NCI-H510A (cell line): ENCODE results near the gene TAS2R46.
"Not testable (repeated sequence)": the region's sequence is repeated elsewhere in the genome, so short reads cannot be mapped to it uniquely, and the experiment has no call there.

Experiments
- DNase-seq: peaks from one replicate; lab custom pipeline; 2025; lab: John Stamatoyannopoulos, UW

TAS2R46 gene, protein sequence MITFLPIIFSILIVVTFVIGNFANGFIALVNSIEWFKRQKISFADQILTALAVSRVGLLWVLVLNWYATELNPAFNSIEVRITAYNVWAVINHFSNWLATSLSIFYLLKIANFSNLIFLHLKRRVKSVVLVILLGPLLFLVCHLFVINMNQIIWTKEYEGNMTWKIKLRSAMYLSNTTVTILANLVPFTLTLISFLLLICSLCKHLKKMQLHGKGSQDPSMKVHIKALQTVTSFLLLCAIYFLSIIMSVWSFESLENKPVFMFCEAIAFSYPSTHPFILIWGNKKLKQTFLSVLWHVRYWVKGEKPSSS

GRCh38 chr12:11062194-11062593, at the start of gene TAS2R46:
Gene TAS2R46, minus strand, starts transcription at chr12:11062294. Its CDS starts 0 bp downstream, at chr12:11062294.
- not testable (repeated sequence) for DNase-seq

DNA sequence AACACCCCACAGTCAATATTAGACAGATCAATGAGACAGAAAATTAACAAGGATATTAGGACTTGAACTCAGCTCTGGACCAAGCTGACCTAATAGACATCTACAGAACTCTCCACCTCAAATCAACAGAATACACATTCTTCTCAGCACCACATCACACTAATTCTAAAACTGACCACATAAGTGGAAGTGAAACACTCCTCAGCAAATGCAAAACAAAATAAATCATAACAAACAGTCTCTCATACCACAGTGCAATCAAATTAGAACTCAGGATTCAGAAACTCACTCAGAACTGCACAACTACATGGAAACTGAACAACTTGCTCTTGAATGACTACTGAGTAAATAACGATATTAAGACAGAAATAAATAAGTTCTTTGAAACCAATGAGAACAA, 49.1 kb upstream of the TAS2R46 start:
- not testable (repeated sequence) for DNase-seq

DNA sequence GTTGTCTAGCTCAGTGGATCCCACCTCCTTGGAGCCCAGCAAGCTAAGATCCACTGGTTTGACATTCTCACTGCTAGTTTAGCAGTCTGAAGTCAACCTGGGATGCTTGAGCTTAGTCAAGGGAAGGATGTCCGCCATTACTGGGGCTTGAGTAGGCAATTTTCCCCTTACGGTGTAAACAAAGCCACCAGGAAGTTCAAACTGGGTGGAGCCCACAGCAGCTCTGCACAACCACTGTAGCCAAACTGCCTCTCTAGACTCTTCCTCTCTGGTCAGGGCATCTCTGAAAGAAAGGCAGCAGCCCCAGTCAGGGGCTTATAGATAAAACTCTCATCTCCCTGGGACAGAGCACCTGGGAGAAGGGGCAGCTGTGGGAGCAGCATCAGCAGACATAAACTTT, 46.8 kb upstream of the TAS2R46 start:
- DNase-seq, result no peak

DNA sequence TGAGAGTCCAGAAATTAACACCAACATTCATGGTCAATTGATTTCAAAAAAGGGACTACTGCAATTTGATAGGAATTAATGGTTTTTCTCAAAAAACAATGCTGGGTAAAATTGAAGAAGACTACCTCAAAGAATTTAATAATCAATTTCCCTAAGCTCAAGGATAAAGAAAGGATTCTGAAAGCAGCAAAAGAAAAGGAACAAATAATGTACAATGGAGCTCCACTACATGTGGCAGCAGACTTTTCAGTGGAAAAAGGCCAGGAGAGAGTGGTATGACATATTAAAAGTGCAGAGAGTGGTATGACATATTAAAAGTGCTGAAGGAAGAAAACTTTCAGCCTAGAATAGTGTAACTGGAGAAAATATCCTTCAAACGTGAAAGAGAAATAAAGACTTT, 45.6 kb upstream of the TAS2R46 start:
- DNase-seq, result no peak

GRCh38 chr12:11106288-11106687, 44.2 kb upstream of the TAS2R46 start:
- no peak for DNase-seq

DNA sequence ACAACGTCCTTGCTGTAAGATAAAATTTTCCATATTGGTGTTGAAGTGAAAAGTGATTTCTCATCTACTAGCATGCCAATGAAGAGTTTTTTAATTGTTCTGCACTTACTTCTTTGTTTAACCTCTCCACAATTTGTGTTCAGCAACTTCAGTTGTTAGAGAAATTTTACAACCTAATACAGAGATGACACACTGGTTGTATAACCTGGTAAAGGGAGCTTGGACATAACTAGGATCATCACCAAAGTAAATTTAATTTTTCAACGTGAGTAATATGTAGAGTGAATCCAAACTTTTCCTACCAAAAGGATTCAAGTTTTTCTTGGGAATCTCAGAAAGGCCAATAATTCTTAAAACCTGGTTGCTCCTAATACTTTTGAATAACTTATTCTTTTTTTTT, 43.5 kb upstream of the TAS2R46 start:
- DNase-seq, result no peak

- DNase-seq, result not testable (repeated sequence)
Observed at GRCh38 chr12:11094910-11095309, 32.8 kb upstream of the TAS2R46 start.

GRCh38 chr12:11092128-11092527, 30.0 kb upstream of the TAS2R46 start, which contains the start of gene TAS2R43:
Gene TAS2R43, minus strand, starts transcription at chr12:11092313. Its CDS starts 84 bp downstream, at chr12:11092229.
- no peak for DNase-seq

GRCh38 chr12:11089246-11089645, 27.2 kb upstream of the TAS2R46 start:
- no peak for DNase-seq

- no peak for DNase-seq
Observed at GRCh38 chr12:11085419-11085818, 23.3 kb upstream of the TAS2R46 start.

GRCh38 chr12:11081987-11082386, 19.9 kb upstream of the TAS2R46 start:
- no peak for DNase-seq

DNA sequence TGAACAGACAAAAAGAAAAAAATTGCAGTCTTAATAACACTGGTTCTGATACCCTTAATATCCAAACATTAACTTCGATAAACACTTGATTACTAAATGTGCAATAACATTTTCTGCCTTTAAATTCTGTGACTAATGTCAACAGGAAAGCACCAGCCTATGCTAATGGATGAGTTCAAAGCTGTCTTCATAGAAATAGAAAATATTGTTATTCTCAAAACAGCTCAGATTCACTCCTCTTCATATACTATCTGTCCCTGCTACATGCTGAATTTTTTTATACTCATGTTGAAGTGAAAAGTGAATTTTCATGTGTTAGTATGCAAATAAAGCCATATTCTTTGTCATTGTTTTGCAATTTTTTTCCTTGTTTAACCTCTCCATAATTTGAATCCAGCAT, 16.2 kb upstream of the TAS2R46 start:
- DNase-seq, result no peak

- DNase-seq, result no peak
Observed at GRCh38 chr12:11075642-11076041, 13.5 kb upstream of the TAS2R46 start.

- no peak for DNase-seq
Observed at GRCh38 chr12:11071414-11071813, 9.3 kb upstream of the TAS2R46 start.

DNA sequence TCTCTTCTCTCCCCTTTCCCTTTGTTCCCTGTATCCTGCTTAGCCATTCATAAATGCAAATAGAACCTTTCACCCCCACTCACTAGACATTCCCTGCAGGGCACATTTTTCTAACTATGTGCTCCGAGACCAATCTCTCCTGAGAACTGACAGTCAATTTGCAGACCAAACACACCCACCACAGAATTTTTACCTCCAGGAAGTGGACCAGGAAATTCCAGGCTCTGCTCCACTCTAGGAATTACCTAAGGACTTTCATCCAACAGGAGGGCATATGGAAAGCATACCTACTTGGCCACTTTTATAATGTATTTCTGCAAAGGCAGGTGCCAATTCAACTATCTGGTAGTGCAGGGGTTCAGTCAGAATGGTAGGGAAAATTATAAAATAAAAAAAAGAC, 8.9 kb upstream of the TAS2R46 start:
- DNase-seq, result no peak

DNA sequence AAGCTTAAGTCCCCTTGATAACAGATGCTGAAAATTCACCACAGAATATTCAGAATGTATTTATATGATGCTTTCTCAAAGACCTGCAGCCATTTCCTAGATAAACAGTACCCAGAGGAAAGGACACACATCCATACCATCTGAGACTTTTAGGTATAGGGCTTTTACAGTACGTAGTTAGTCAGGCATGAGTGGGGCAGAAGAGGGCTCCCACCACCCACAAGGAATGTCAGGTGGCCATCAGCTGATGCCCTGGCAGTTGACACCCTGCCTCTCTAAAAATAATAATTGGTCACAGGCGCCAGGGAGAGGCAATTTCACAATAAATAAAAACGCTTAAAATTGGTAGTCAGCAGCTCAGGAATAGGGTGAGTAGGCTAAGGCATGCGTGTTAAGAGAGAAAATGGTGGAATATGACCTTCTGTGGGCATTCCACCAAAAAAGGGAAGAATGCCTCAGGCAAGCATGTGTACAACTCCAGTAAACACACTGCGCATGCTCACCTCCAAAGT, 7.8 kb upstream of the TAS2R46 start:
- no peak for DNase-seq

DNA sequence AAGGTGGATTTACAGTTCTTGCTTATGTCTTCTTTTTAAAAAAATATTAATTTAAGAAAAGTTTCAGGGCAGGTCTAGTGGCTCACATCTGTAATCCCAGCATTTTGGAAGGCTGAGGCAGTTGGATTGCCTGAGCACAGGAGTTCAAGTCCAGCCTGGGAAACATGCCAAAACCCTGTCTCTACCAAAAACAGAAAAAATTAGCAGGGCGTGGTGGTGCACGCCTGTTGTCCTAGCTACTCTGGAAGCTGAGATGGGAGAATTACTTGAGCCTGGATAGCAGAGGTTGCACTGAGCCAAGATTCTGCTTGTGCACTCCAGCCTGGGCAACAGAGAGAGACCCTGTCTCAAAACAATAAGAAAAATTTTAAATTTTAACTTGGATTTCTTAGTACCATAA, 5.4 kb upstream of the TAS2R46 start:
- no peak for DNase-seq

DNA sequence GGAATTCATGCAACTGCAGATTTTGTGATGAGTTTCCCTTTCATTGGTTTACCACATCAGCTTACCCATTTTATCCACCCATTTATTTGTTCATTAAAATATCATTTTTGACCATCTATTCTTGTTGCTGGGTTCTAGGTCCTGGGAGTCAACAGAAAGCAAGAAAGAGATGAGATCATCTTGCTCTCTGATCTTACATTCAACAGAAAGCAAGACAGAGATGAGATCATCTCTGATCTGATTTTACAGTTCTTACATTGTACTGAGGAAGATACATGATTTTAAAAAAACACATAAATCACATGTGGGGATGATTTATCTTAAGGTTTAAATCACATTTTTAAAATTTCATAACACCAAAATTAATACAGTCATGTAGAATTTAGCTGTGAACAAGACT, 2.3 kb downstream of the TAS2R46 start:
- no peak for DNase-seq

- DNase-seq, result no peak
Observed at GRCh38 chr12:11059041-11059440, 3.1 kb downstream of the TAS2R46 start.

- DNase-seq, result no peak
Observed at GRCh38 chr12:11055306-11055705, 6.8 kb downstream of the TAS2R46 start.

DNA sequence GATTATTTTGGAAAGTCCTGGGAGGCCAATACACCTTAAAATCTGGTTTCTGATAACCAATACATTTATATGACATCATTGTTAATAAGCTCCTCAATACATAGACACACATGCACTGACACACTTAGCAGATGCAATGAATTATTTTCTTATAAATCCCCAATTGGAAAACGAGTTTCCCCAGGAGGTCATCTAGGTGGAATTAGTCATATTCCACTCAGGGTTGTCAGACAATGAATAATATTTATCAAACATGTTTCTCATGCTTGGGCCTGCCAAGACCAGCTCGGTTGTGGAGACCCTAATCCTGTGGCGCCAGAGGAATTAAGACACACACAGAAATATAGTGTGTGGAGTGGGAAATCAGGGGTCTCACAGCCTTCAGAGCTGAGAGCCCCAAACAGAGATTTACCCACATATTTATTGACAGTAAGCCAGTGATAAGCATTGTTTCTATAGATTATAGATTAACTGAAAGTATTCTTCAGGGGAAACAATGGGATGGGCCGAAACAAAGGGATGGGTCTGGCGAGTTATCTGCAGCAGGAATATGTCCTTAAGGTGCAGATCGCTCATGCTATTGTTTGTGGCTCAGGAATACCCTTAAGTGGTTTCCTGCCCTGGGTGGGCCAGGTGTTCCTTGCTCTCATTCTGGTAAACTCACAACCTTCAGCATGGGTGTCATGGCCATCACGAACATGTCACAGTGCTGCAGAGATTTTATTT, 12.1 kb downstream of the TAS2R46 start:
- DNase-seq, result not testable (repeated sequence)

GRCh38 chr12:11041366-11041765, 20.7 kb downstream of the TAS2R46 start:
- DNase-seq, result not testable (repeated sequence)

GRCh38 chr12:11040162-11040561, 21.9 kb downstream of the TAS2R46 start:
- no peak for DNase-seq
